MV-4-11 (cell line): ENCODE results near the gene TACR2.
"Not testable (repeated sequence)": the region's sequence is repeated elsewhere in the genome, so short reads cannot be mapped to it uniquely, and the experiment has no call there.

ENCODE experiments used
- DNase-seq: peaks from one replicate; lab custom pipeline; 2025; lab: John Stamatoyannopoulos, UW

TACR2 gene

GRCh38 chr10:69450395-69450794 is 33.7 kb upstream of the TACR2 start:
- DNase-seq: not testable (repeated sequence)

- peak; percentile 53 for DNase-seq
These were observed 33.1 kb upstream of the TACR2 start for GRCh38 chr10:69449841-69450240.

- no peak for DNase-seq
These were observed 30.0 kb upstream of the TACR2 start for GRCh38 chr10:69446650-69447151.

GRCh38 chr10:69446229-69446628 is 29.5 kb upstream of the TACR2 start:
- no peak for DNase-seq

GRCh38 chr10:69445041-69445440 is 28.3 kb upstream of the TACR2 start:
- no peak for DNase-seq

- no peak for DNase-seq
These were observed 26.6 kb upstream of the TACR2 start for GRCh38 chr10:69443354-69443753.

- DNase-seq: peak; percentile 86
These were observed 23.2 kb upstream of the TACR2 start for GRCh38 chr10:69439813-69440506.

GRCh38 chr10:69439350-69439739 is 22.6 kb upstream of the TACR2 start:
- no peak for DNase-seq

- DNase-seq: peak; percentile 80
These were observed 22.0 kb upstream of the TACR2 start for GRCh38 chr10:69438536-69439349.

- no peak for DNase-seq
These were observed 20.9 kb upstream of the TACR2 start for GRCh38 chr10:69437321-69438259.

- DNase-seq: no peak
These were observed 19.3 kb upstream of the TACR2 start for GRCh38 chr10:69435966-69436520.

GRCh38 chr10:69434926-69435325 is 18.2 kb upstream of the TACR2 start:
- no peak for DNase-seq

GRCh38 chr10:69434169-69434568 is 17.5 kb upstream of the TACR2 start:
- DNase-seq: peak; percentile 53

GRCh38 chr10:69428165-69428564 is 11.4 kb upstream of the TACR2 start:
- DNase-seq: no peak

GRCh38 chr10:69426376-69426727 is 9.6 kb upstream of the TACR2 start:
- DNase-seq: no peak

- no peak for DNase-seq
These were observed 9.0 kb upstream of the TACR2 start for GRCh38 chr10:69425511-69426298.

GRCh38 chr10:69425041-69425440 is 8.3 kb upstream of the TACR2 start:
- no peak for DNase-seq

- no peak for DNase-seq
These were observed 6.0 kb upstream of the TACR2 start for GRCh38 chr10:69422676-69423075.

GRCh38 chr10:69421611-69422308 is 5.0 kb upstream of the TACR2 start:
- DNase-seq: peak; percentile 89

GRCh38 chr10:69419744-69420126 is 3.0 kb upstream of the TACR2 start:
- DNase-seq: no peak
